Measurements from ENCODE around the gene PRR29.
A peak's percentile ranks its signal among the peaks of the same experiment; 100 is the strongest.
"Not testable (repeated sequence)": the region's sequence is repeated elsewhere in the genome, so short reads cannot be mapped to it uniquely, and the experiment has no call there.

PRR29 gene

DNA sequence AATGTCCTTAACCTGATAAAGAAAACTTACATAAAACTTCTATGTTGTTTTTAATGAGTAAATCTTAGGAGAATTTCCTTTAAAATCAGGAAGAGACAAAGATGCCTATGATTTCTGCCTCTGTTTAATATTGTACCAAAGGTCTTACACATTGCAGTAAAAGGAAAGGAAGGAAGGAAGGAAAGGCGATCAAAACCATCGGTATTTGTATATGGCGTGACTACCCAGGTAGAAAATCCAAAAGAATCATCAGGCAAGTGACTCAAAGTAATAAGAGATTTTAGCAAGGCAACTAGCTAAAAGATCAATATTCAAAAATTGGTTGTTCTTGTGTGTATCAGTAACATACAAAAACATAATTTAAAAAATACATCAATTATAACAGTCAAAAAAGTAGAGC lies 18.8 kb downstream of the PRR29 start:
- Histone ChIP-seq H3K4me2 (ENCODE audit: low read length) (no peak overlapping the region), H3K79me1 (ENCODE audit: low read length) (no peaks in the 10 kb centered on the region), H3K9ac (ENCODE audit: low read length) (no peak overlapping the region), H3K79me2 (ENCODE audit: control insufficient read depth, insufficient read depth, low read length) (no peaks in the 10 kb centered on the region), H3K4me1 (ENCODE audit: control insufficient read depth, low read depth, low read length) (no peaks in the 10 kb centered on the region), H3K18ac (ENCODE audit: low read length) (no peak overlapping the region), H3K4me3 (ENCODE audit: low read length) (no peak overlapping the region), H2AK5ac (ENCODE audit: low read length) (no peak overlapping the region), H3K36me3 (ENCODE audit: control insufficient read depth, insufficient read depth, low read length) (no peaks in the 10 kb centered on the region), H2BK15ac (replicated peaks; ENCODE audit: low read depth) (no peak overlapping the region), H3K4ac (ENCODE audit: low read depth, low read length) (no peak overlapping the region), H3K27ac (ENCODE audit: low read depth, low read length) (no peak overlapping the region), H4K8ac (ENCODE audit: low read depth, low read length) (no peak overlapping the region), H3K56ac (ENCODE audit: low read length) (no peak overlapping the region), H2BK5ac (ENCODE audit: low read length) (no peak overlapping the region), H3K27me3 (ENCODE audit: insufficient read depth, low read length, poor library complexity) (no peaks in the 10 kb centered on the region), H2BK120ac (ENCODE audit: low read depth, low read length) (no peak overlapping the region), H3K23ac (ENCODE audit: low read length) (no peak overlapping the region), H4K5ac (ENCODE audit: low read length) (no peak overlapping the region)
- no peak for DNase-seq
- WGBS (ENCODE audit: extremely low coverage, insufficient coverage, low lambda C conversion rate): no CpG with 5 or more reads among the region's 3 CpGs

DNA sequence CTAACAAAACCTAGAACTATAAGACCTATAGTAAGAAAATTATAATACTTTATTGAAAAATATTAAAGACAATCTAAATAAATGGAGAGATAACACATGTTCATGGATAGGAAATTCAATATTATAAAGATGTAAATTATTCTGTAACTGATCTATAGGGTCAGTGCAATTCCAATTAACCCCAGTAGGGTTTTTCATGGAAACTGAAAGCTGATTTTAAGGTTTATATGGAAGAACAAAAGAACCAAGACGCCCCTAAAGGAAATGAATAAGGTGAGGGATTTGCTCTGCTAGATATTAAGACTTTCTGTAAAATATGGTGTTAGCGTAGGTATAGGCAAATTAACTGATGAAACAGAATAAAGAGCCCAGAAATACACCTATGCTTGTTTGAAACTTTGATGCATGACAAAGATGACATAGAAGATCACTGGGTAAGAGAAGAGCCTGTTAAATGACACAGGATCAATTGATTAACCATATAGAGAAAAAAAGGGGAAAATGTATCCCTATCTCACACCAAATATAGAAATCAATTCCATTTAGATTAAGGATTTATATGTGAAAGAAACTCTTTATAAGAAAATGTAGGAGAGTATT lies 19.3 kb downstream of the PRR29 start:
- H3K4me2 ChIP-seq (ENCODE audit: low read length): no peak overlapping the region
- no peak overlapping the region for H3K18ac ChIP-seq (ENCODE audit: low read length)
- H3K4me3 ChIP-seq (ENCODE audit: low read length): no peak overlapping the region
- H3K56ac ChIP-seq (ENCODE audit: low read length): no peak overlapping the region
- no peak overlapping the region for H3K4ac ChIP-seq (ENCODE audit: low read depth, low read length)
- H4K8ac ChIP-seq (ENCODE audit: low read depth, low read length): no peak overlapping the region
- H3K27ac ChIP-seq (ENCODE audit: low read depth, low read length): no peak overlapping the region
- no peaks in the 10 kb centered on the region for H3K27me3 ChIP-seq (ENCODE audit: insufficient read depth, low read length, poor library complexity)
- H3K9ac ChIP-seq (ENCODE audit: low read length): no peak overlapping the region
- no peak for DNase-seq
- no peak overlapping the region for H2BK15ac ChIP-seq (replicated peaks; ENCODE audit: low read depth)
- no peak overlapping the region for H2BK5ac ChIP-seq (ENCODE audit: low read length)
- no peak overlapping the region for H4K5ac ChIP-seq (ENCODE audit: low read length)
- no peaks in the 10 kb centered on the region for H3K79me1 ChIP-seq (ENCODE audit: low read length)
- H3K36me3 ChIP-seq (ENCODE audit: control insufficient read depth, insufficient read depth, low read length): no peaks in the 10 kb centered on the region
- no peak overlapping the region for H2AK5ac ChIP-seq (ENCODE audit: low read length)
- H3K4me1 ChIP-seq (ENCODE audit: control insufficient read depth, low read depth, low read length): no peaks in the 10 kb centered on the region
- H3K79me2 ChIP-seq (ENCODE audit: control insufficient read depth, insufficient read depth, low read length): no peaks in the 10 kb centered on the region
- no peak overlapping the region for H3K23ac ChIP-seq (ENCODE audit: low read length)
- no peak overlapping the region for H2BK120ac ChIP-seq (ENCODE audit: low read depth, low read length)
- no CpG with 5 or more reads among the region's 2 CpGs for WGBS (ENCODE audit: extremely low coverage, insufficient coverage, low lambda C conversion rate)

DNA sequence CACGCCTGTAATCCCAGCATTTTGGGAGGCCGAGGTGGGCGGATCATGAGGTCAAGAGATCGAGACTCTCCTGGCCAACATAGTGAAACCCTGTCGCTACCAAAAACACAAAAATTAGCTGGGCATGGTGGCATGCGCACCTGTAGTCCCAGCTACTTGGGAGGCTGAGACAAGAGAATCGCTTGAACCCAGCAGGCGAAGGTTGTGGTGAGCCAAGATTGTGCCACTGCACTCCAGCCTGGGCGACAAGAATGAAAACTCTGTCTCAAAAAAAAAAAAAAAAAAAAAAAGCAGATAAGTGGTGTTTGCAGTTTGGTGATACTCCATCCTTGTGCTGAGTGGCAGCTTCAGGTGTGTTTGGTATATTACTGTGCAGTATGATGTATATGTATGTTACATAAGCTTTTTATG lies 21.4 kb downstream of the PRR29 start:
- not testable (repeated sequence) for H2BK15ac ChIP-seq (replicated peaks; ENCODE audit: low read depth)

DNA sequence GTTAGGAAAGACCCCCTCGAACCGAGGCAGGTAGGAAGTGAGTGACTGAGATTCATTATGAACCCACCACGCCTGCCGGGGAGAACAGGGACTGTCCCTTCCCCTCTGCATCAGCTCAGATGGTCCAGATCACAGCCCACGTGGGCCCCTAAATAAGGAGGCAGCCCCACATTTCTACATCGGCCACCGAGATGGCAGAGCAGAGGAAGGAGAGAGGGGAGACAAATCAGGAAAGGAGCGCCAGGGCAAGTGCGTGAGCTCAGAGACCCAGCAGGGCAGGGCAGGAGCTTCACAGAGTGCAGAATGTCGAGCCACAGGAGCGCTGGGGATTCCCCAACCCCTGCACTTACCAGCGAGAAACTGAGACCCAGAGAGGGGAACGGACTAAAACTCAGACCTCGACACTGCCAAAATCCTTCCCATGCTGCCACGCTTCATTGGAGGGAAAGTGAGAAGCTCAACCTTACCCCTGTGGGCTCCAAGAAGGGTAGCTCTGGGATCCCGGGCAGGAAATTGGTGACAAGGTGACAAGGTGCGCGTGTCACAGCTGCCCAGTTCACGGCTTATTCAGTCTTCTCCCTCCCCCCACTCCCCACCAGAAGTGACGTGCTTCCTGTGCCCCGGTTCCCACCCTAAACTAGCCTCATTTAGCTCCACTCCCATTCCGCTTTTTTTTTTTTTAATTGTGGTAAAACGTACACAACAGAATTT lies 22.1 kb downstream of the PRR29 start, which contains the start of gene ICAM2:
Gene ICAM2 (minus strand): TSS at position 578 of the 711 bp plus-strand sequence. CDS start 13,942 bp downstream, outside the sequence.
- H2BK5ac ChIP-seq (ENCODE audit: low read length): no peak within 1 kb of the TSS
- DNase-seq: no peak
- H4K5ac ChIP-seq (ENCODE audit: low read length): no peak within 1 kb of the TSS
- no peaks in the 10 kb centered on the region for H3K36me3 ChIP-seq (ENCODE audit: control insufficient read depth, insufficient read depth, low read length)
- no peaks in the 10 kb centered on the region for H3K27me3 ChIP-seq (ENCODE audit: insufficient read depth, low read length, poor library complexity)
- no peak within 1 kb of the TSS for H4K8ac ChIP-seq (ENCODE audit: low read depth, low read length)
- H3K23ac ChIP-seq (ENCODE audit: low read length): no peak within 1 kb of the TSS
- H3K4ac ChIP-seq (ENCODE audit: low read depth, low read length): no peak within 1 kb of the TSS
- peak within 1 kb of the TSS; percentile 45 for H3K9ac ChIP-seq (ENCODE audit: low read length)
- H3K56ac ChIP-seq (ENCODE audit: low read length): peak within 1 kb of the TSS; percentile 50
- H3K4me1 ChIP-seq (ENCODE audit: control insufficient read depth, low read depth, low read length): no peaks in the 10 kb centered on the region
- no peaks in the 10 kb centered on the region for H3K79me1 ChIP-seq (ENCODE audit: low read length)
- no peak within 1 kb of the TSS for H3K18ac ChIP-seq (ENCODE audit: low read length)
- no peak within 1 kb of the TSS for H2BK15ac ChIP-seq (replicated peaks; ENCODE audit: low read depth)
- H3K79me2 ChIP-seq (ENCODE audit: control insufficient read depth, insufficient read depth, low read length): no peaks in the 10 kb centered on the region
- H2AK5ac ChIP-seq (ENCODE audit: low read length): no peak within 1 kb of the TSS
- H3K4me2 ChIP-seq (ENCODE audit: low read length): peak within 1 kb of the TSS; percentile 67
- H3K27ac ChIP-seq (ENCODE audit: low read depth, low read length): no peak within 1 kb of the TSS
- H3K4me3 ChIP-seq (ENCODE audit: low read length): no peak within 1 kb of the TSS
- no CpG with 5 or more reads among the region's 23 CpGs for WGBS (ENCODE audit: extremely low coverage, insufficient coverage, low lambda C conversion rate)
- no peak within 1 kb of the TSS for H2BK120ac ChIP-seq (ENCODE audit: low read depth, low read length)

More for the DNA sequence above, 21.4 kb downstream of the PRR29 start:
- H3K4me3 ChIP-seq (ENCODE audit: low read length); H3K4me1 ChIP-seq (ENCODE audit: control insufficient read depth, low read depth, low read length); H2BK5ac ChIP-seq (ENCODE audit: low read length); H3K27ac ChIP-seq (ENCODE audit: low read depth, low read length); H3K36me3 ChIP-seq (ENCODE audit: control insufficient read depth, insufficient read depth, low read length); H3K4ac ChIP-seq (ENCODE audit: low read depth, low read length); H3K18ac ChIP-seq (ENCODE audit: low read length); H3K79me1 ChIP-seq (ENCODE audit: low read length); H2BK120ac ChIP-seq (ENCODE audit: low read depth, low read length); H3K27me3 ChIP-seq (ENCODE audit: insufficient read depth, low read length, poor library complexity); H3K79me2 ChIP-seq (ENCODE audit: control insufficient read depth, insufficient read depth, low read length); H2AK5ac ChIP-seq (ENCODE audit: low read length); H3K4me2 ChIP-seq (ENCODE audit: low read length); H4K5ac ChIP-seq (ENCODE audit: low read length); H4K8ac ChIP-seq (ENCODE audit: low read depth, low read length); DNase-seq; H3K9ac ChIP-seq (ENCODE audit: low read length); H3K56ac ChIP-seq (ENCODE audit: low read length); H3K23ac ChIP-seq (ENCODE audit: low read length): not testable (repeated sequence)
- whole genome bisulfite sequencing (ENCODE audit: extremely low coverage, insufficient coverage, low lambda C conversion rate): no CpG with 5 or more reads among the region's 9 CpGs

DNA sequence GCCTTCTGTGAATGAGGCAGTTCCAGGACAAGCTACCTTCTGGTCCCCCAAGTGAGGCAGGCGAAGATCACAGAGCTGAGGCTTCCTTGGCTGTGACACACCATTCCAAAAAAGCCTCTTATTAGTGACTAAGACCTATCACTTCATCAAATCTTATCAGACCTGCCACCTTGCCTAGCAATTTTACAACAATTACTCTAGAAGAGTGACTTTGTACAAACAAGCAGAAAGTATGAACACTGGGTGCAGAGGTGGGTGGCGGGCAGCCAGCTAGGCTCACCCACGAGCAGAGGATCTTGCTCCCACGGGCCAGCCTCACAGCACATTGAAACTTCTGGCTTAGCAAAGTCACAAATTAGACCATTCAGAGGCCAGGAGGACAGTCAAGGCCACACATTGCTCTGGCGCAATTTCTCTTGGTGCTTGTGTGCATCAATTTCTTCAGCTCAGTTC lies 24.5 kb downstream of the PRR29 start:
- H3K27ac ChIP-seq (ENCODE audit: low read depth, low read length): no peak overlapping the region
- no peak for DNase-seq
- WGBS (ENCODE audit: extremely low coverage, insufficient coverage, low lambda C conversion rate): no CpG with 5 or more reads among the region's 5 CpGs

More for the DNA sequence above, 24.5 kb downstream of the PRR29 start:
- Histone ChIP-seq H3K4ac (ENCODE audit: low read depth, low read length) (no peak overlapping the region), H4K5ac (ENCODE audit: low read length) (no peak overlapping the region), H3K9ac (ENCODE audit: low read length) (no peak overlapping the region), H3K79me2 (ENCODE audit: control insufficient read depth, insufficient read depth, low read length) (no peaks in the 10 kb centered on the region), H3K4me2 (ENCODE audit: low read length) (no peak overlapping the region), H3K56ac (ENCODE audit: low read length) (no peak overlapping the region), H2BK5ac (ENCODE audit: low read length) (no peak overlapping the region), H3K36me3 (ENCODE audit: control insufficient read depth, insufficient read depth, low read length) (no peaks in the 10 kb centered on the region), H3K23ac (ENCODE audit: low read length) (no peak overlapping the region), H2BK15ac (replicated peaks; ENCODE audit: low read depth) (no peak overlapping the region), H3K79me1 (ENCODE audit: low read length) (no peaks in the 10 kb centered on the region), H3K4me3 (ENCODE audit: low read length) (no peak overlapping the region), H3K18ac (ENCODE audit: low read length) (no peak overlapping the region), H4K8ac (ENCODE audit: low read depth, low read length) (no peak overlapping the region), H2AK5ac (ENCODE audit: low read length) (no peak overlapping the region), H3K4me1 (ENCODE audit: control insufficient read depth, low read depth, low read length) (no peaks in the 10 kb centered on the region), H2BK120ac (ENCODE audit: low read depth, low read length) (no peak overlapping the region), H3K27me3 (ENCODE audit: insufficient read depth, low read length, poor library complexity) (no peaks in the 10 kb centered on the region)

Measured in mesendoderm (in vitro differentiated cells).